GM10248 (cell line): ENCODE data around the gene SLC1A2.

Experiments
- CTCF ChIA-PET: fragments of 300-600 bp; sonication (Branson Sonifier 250); formaldehyde crosslinking; extraction: SDS; loops from one replicate; lab custom pipeline; 2021; ENCODE audit warnings: antibody characterized with exemption; lab: Yijun Ruan, JAX
- POLR2A ChIA-PET: fragments of 350-650 bp; sonication (Branson Sonifier 250); formaldehyde crosslinking; extraction: SDS; loops from one replicate; lab custom pipeline; 2020; ENCODE audit warnings: antibody characterized with exemption; lab: Yijun Ruan, JAX
- DNase-seq: peaks from one replicate; pipeline ENCODE4 v3.0.0; 2012; ENCODE audit errors: extremely low spot score
- TF ChIP-seq, protein P1 (sequence below): IDR thresholded peaks from 2 replicates; pipeline ENCODE4 v1.5.1; 2012; ENCODE audit warnings: mild to moderate bottlenecking, low read depth; ENCODE audit errors: extremely low read depth, missing control alignments, control extremely low read depth

Gene SLC1A2

DNA sequence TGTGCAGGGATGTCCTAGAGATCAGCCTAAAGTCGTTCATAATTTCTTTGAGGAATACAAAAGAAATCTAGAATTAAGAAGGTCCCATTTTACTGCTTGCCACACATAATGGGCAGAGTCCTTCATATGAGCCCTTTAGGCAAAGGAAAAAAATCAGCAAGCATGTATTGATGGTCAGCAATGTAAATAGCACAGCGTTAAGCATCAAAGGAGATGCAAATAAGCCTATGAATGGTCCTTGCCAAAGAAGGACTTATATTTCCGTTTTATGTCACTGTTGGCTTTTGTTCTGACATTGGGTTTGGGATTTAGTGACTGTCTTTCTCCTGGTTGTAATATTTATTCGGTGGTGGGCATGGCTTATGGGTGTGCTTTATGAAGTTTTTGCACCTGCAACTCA is 210.6 kb downstream of the SLC1A2 start:
- ChIA-PET CTCF (interaction anchor here (1.1 to 1.7 kb wide), 2 partner anchors 10 to 32 kb away, joined by 3 to 6 read pairs; no protein-coding TSS in a partner anchor), POLR2A (no interaction called here)
- TF ChIP-seq, protein P1, sequence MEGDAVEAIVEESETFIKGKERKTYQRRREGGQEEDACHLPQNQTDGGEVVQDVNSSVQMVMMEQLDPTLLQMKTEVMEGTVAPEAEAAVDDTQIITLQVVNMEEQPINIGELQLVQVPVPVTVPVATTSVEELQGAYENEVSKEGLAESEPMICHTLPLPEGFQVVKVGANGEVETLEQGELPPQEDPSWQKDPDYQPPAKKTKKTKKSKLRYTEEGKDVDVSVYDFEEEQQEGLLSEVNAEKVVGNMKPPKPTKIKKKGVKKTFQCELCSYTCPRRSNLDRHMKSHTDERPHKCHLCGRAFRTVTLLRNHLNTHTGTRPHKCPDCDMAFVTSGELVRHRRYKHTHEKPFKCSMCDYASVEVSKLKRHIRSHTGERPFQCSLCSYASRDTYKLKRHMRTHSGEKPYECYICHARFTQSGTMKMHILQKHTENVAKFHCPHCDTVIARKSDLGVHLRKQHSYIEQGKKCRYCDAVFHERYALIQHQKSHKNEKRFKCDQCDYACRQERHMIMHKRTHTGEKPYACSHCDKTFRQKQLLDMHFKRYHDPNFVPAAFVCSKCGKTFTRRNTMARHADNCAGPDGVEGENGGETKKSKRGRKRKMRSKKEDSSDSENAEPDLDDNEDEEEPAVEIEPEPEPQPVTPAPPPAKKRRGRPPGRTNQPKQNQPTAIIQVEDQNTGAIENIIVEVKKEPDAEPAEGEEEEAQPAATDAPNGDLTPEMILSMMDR = no peak
- DNase-seq = no peak

DNA sequence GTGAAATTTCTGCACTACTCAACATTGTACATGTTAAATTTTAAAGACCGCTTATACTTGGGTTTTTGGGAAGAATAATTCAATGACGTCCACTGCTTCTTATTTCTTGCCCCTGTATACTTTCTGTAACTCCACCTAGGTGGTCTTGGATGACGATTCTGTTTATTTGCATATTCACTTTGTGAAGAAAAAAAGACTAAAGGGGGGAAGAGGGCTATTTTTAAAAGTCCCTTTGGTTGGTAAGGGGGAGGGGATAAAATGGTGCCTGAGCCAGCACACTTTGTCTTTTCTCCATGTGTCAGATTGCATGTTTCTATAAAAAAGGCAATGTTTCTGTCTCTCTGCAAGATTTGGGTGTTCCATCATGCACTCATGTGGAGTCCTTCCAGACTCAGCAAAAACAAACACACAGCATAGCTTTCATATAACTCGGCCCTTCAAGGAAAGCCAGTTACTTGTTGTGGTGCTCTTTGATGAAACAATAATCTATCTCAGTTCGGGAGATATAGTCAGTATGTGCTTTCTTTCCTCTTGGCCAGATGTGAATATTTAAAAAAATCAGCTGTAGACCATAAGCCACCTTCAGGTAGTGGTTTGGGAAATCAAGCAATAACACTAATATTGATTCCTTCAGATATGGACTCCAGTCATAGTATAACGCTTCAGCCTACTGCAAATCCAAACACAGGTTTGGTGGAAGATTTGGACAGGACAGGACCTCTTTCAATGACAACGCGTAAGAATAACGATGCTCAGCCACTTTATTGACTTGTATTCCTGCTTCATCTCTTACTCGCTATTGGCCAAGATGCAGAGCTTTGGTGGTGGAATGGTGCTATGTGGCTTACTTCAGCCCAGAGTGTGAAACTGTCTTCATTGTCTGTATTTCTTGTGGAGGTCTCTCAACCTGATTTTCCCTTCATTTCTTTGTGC is 211.6 kb downstream of the SLC1A2 start:
- POLR2A ChIA-PET = no interaction called here
- DNase-seq = no peak
- TF ChIP-seq, protein P1 = no peak
- CTCF ChIA-PET = no interaction called here

DNA sequence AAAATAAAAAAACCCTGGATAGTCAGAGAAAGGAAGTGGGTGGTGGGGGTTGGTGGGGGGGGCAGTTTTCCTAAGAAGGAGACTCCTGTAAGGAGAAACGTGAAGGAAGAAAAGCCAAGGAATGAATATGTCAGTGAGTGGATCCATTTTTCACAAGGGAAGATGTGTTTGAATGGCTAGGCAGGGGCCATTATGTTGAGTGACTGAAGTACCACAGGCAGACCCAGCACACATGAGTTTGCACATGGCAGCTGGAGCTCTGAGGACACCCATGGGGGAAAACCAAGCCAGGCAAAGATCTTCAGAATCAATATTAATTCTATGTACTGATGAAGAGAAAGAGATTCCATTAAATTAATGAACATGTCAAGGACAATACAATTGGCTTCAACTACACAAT is 212.7 kb downstream of the SLC1A2 start:
- POLR2A ChIA-PET = no interaction called here
- TF ChIP-seq, protein P1 = no peak
- DNase-seq = no peak
- CTCF ChIA-PET = no interaction called here

DNA sequence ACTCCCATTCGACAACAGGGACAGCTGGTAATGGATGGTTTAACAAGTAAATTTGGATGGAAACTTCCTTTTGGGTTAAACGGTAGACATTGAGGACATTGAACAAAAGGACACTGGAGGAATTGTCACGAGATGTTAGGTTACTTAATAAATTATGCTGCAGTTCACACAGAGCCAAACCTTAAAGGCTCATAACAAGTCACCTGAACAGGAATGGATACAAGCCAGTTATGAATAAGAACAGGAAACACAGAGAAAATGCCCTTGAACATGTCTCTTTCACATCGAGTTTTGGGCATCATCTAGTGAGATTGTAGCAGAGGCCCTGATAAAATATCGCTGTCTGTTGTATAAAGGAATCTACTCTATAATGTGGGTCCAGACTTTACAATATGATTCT is 214.7 kb downstream of the SLC1A2 start:
- POLR2A ChIA-PET = no interaction called here
- TF ChIP-seq, protein P1 = no peak
- CTCF ChIA-PET = interaction anchor here (0.8 kb wide), 1 partner anchor 42 kb away, joined by 3 read pairs; no protein-coding TSS in a partner anchor

More for the DNA sequence above, 214.7 kb downstream of the SLC1A2 start:
- no peak for DNase-seq
